PC-9 (cell line): ENCODE data around the gene TVP23A. TPM values are rescaled to one million over a fixed set of nuclear protein-coding genes. Genes with fewer than 3 reads are reported as not detected.

ENCODE experiments used
- BruUV-seq: library from RNA; stranded (reverse); fragments of 400-500 nt; replicated peaks from 2 replicates; lab custom pipeline; 2021; lab: Mats Ljungman, UMichigan
- CTCF ChIA-PET: fragments of 300-600 bp; sonication (Branson Sonifier 250); formaldehyde crosslinking; loops from one replicate; lab custom pipeline; 2022; ENCODE audit warnings: antibody characterized with exemption; lab: Charles Lee
- POLR2A ChIA-PET: fragments of 300-600 bp; sonication (Branson Sonifier 250); formaldehyde crosslinking; loops from one replicate; lab custom pipeline; 2022; ENCODE audit warnings: antibody characterized with exemption; ENCODE audit not compliant: unreplicated experiment; lab: Charles Lee
- DNase-seq, 2 experiments: peaks; one replicate each; pipeline versions ENCODE4 v3.0.0 to v3.0.0-alpha.2; 2015 to 2022; ENCODE audit warnings: mixed read lengths in 1 of 2
- H2AFZ ChIP-seq: fragments of 200-600 bp; sonication (generic); 2 replicates; pipeline ENCODE4 v1.8.1; 2017; ENCODE audit warnings: antibody characterized with exemption
- H3F3A ChIP-seq: fragments of 200-600 bp; sonication (generic); 2 replicates; pipeline ENCODE4 v1.8.1; 2017; ENCODE audit warnings: antibody characterized with exemption, mild to moderate bottlenecking, low read depth; ENCODE audit not compliant: insufficient read depth
- H3K27ac ChIP-seq: fragments of 200-600 bp; sonication (generic); 2 replicates; pipeline ENCODE4 v1.6.1; 2016; ENCODE audit warnings: mixed run types
- H3K27me3 ChIP-seq: fragments of 200-600 bp; sonication (generic); 2 replicates; pipeline ENCODE4 v1.6.1; 2016; ENCODE audit warnings: low read depth, mixed run types; ENCODE audit not compliant: insufficient read depth
- H3K36me3 ChIP-seq: fragments of 200-600 bp; sonication (generic); 2 replicates; pipeline ENCODE4 v1.6.1; 2016; ENCODE audit warnings: low read depth, mixed run types
- H3K4me1 ChIP-seq: fragments of 200-600 bp; sonication (generic); replicated peaks from 2 replicates; pipeline ENCODE4 v1.6.1; 2016; ENCODE audit warnings: mixed run types; ENCODE audit not compliant: insufficient read depth
- H3K4me2 ChIP-seq: fragments of 200-600 bp; sonication (generic); 2 replicates; pipeline ENCODE4 v1.6.1; 2017; ENCODE audit warnings: mixed run types
- H3K4me3 ChIP-seq: fragments of 200-600 bp; sonication (generic); 2 replicates; pipeline ENCODE4 v1.6.1; 2016; ENCODE audit warnings: mixed run types
- H3K79me2 ChIP-seq: fragments of 200-600 bp; sonication (generic); 2 replicates; pipeline ENCODE4 v1.6.1; 2017; ENCODE audit warnings: low read depth, mixed run types
- H3K9me2 ChIP-seq: fragments of 200-600 bp; sonication (generic); 2 replicates; pipeline ENCODE4 v1.8.1; 2017; ENCODE audit warnings: mild to moderate bottlenecking; ENCODE audit not compliant: insufficient read depth
- H3K9me3 ChIP-seq: fragments of 200-600 bp; sonication (generic); 2 replicates; pipeline ENCODE4 v1.8.1; 2016; ENCODE audit warnings: low read depth; ENCODE audit not compliant: insufficient read depth
- H4K20me1 ChIP-seq: fragments of 200-600 bp; sonication (generic); 2 replicates; pipeline ENCODE4 v1.8.1; 2017; ENCODE audit not compliant: insufficient read depth
- CTCF ChIP-seq: fragments of 200-600 bp; sonication (generic); conservative IDR thresholded peaks from 2 replicates; pipeline ENCODE4 v1.6.1; 2017; ENCODE audit warnings: mixed run types, antibody characterized with exemption, mild to moderate bottlenecking, moderate library complexity
- EZH2 ChIP-seq: fragments of 200-600 bp; sonication (generic); IDR thresholded peaks from 2 replicates; pipeline ENCODE4 v1.8.0; 2017; ENCODE audit warnings: antibody characterized with exemption, low read depth
- intact Hi-C: fragments of 100-400 bp; cut with micrococcal nuclease; formaldehyde crosslinking; loops from one replicate; pipeline ENCODE4 v1.10.0; 2022; ENCODE audit not compliant: unreplicated experiment
- total RNA-seq: library from RNA; stranded (reverse); gene quantifications from 2 replicates; pipeline ENCODE4 v1.2.3, GENCODE V29; 2021

Gene TVP23A
- total RNA-seq, 1 experiment from 2014 or later: not detected

- Histone ChIP-seq H3K4me2 (no peak overlapping the region), H3K79me2 (no peaks in the 10 kb centered on the region), H3K9me3 (no peaks in the 10 kb centered on the region), H3K27ac (no peak overlapping the region), H3F3A (no peaks in the 10 kb centered on the region), H3K4me3 (no peak overlapping the region), H3K9me2 (no peaks in the 10 kb centered on the region), H3K36me3 (no peaks in the 10 kb centered on the region), H4K20me1 (no peaks in the 10 kb centered on the region), H2AFZ (no peak overlapping the region), H3K27me3 (no peaks in the 10 kb centered on the region), H3K4me1 (no peaks in the 10 kb centered on the region)
- no peak for DNase-seq
- TF ChIP-seq EZH2: no peak
- no peak for TF ChIP-seq CTCF
- CTCF ChIA-PET: no interaction called here
- BruUV-seq: no TSS peak
- intact Hi-C loops: no loop called here
- POLR2A ChIA-PET: no interaction called here
Measured at GRCh38 chr16:10813099-10813455, 5.5 kb downstream of the TVP23A start.

- H3K4me2 ChIP-seq: no peak overlapping the region
- no peak for DNase-seq
- H3K9me3 ChIP-seq: no peaks in the 10 kb centered on the region
- no peak overlapping the region for H3K4me3 ChIP-seq
- H3F3A ChIP-seq: no peaks in the 10 kb centered on the region
- no peaks in the 10 kb centered on the region for H4K20me1 ChIP-seq
- ChIA-PET POLR2A (no interaction called here), CTCF (no interaction called here)
- no peak for TF ChIP-seq EZH2
- no peak for TF ChIP-seq CTCF
- no peaks in the 10 kb centered on the region for H3K36me3 ChIP-seq
- H3K9me2 ChIP-seq: no peaks in the 10 kb centered on the region
- H3K27ac ChIP-seq: no peak overlapping the region
- no TSS peak for BruUV-seq
- no peaks in the 10 kb centered on the region for H3K79me2 ChIP-seq
- H2AFZ ChIP-seq: no peak overlapping the region
- H3K4me1 ChIP-seq: no peaks in the 10 kb centered on the region
- no peaks in the 10 kb centered on the region for H3K27me3 ChIP-seq
- intact Hi-C loops: no loop called here
Measured at GRCh38 chr16:10812312-10813098, 6.1 kb downstream of the TVP23A start.

GRCh38 chr16:10809706-10810105 is 8.9 kb downstream of the TVP23A start:
- H3K36me3 ChIP-seq: no peaks in the 10 kb centered on the region
- TF ChIP-seq EZH2 (no peak), CTCF (no peak)
- no TSS peak for BruUV-seq
- CTCF ChIA-PET: no interaction called here
- H3K27ac ChIP-seq: no peak overlapping the region
- H3K9me3 ChIP-seq: no peaks in the 10 kb centered on the region
- POLR2A ChIA-PET: no interaction called here
- H3F3A ChIP-seq: no peaks in the 10 kb centered on the region
- intact Hi-C loops: no loop called here
- no peaks in the 10 kb centered on the region for H4K20me1 ChIP-seq
- H3K4me3 ChIP-seq: no peak overlapping the region
- DNase-seq: no peak
- no peaks in the 10 kb centered on the region for H3K27me3 ChIP-seq
- H3K4me2 ChIP-seq: no peak overlapping the region
- no peaks in the 10 kb centered on the region for H3K4me1 ChIP-seq
- H3K9me2 ChIP-seq: no peaks in the 10 kb centered on the region
- H3K79me2 ChIP-seq: no peaks in the 10 kb centered on the region
- no peak overlapping the region for H2AFZ ChIP-seq
